LHCN-M2 (cell line): Measurements from ENCODE around the gene DBX1. TPM values are rescaled to one million over a fixed set of nuclear protein-coding genes. Genes with fewer than 3 reads are reported as not detected.

ENCODE experiments used
- DNase-seq: peaks from one replicate; pipeline ENCODE4 v3.0.0-alpha.2; 2012; ENCODE audit warnings: low read depth
- total RNA-seq: library from RNA; depleted of rRNA; stranded (reverse); fragments of >200 nt; gene quantifications from 2 replicates; pipeline ENCODE4 v1.2.3, GENCODE V29; 2014; rRNA removed

Gene DBX1
- total RNA-seq, 1 experiment from 2014 or later, result not detected

GRCh38 chr11:20125927-20126326 lies 34.3 kb downstream of the DBX1 start:
- peak; percentile 48 for DNase-seq

GRCh38 chr11:20122131-20122530 lies 38.1 kb downstream of the DBX1 start:
- no peak for DNase-seq

GRCh38 chr11:20120134-20120925 lies 39.9 kb downstream of the DBX1 start:
- no peak for DNase-seq

- no peak for DNase-seq
Measured at GRCh38 chr11:20119315-20119714, 41.0 kb downstream of the DBX1 start.

GRCh38 chr11:20118209-20118608 lies 42.1 kb downstream of the DBX1 start:
- no peak for DNase-seq

GRCh38 chr11:20117291-20117690 lies 43.0 kb downstream of the DBX1 start:
- DNase-seq, result no peak

GRCh38 chr11:20116825-20117224 lies 43.5 kb downstream of the DBX1 start:
- DNase-seq, result no peak

- DNase-seq, result no peak
Measured at GRCh38 chr11:20114588-20114987, 45.7 kb downstream of the DBX1 start.

GRCh38 chr11:20113149-20113438 lies 47.2 kb downstream of the DBX1 start:
- DNase-seq, result no peak

GRCh38 chr11:20112291-20113148 lies 47.8 kb downstream of the DBX1 start:
- peak; percentile 89 for DNase-seq

- DNase-seq, result no peak
Measured at GRCh38 chr11:20111871-20112270, 48.4 kb downstream of the DBX1 start.

GRCh38 chr11:20110908-20111669 lies 49.2 kb downstream of the DBX1 start:
- DNase-seq, result peak; percentile 87

- peak; percentile 39 for DNase-seq
Measured at GRCh38 chr11:20109731-20110445, 50.4 kb downstream of the DBX1 start.

Other genes with a start within 250 kb of the DBX1 start
- 44.1 and 46.7 TPM in 2 replicates for gene HTATIP2, start 203.2 kb upstream of the DBX1 start, total RNA-seq
- 23.5 and 23.8 TPM in 2 replicates for gene PRMT3, start 227.2 kb upstream of the DBX1 start, total RNA-seq